Breast epithelium (tissue), 3 donors: Measurements from ENCODE around the gene GLRX2.

ENCODE experiments used
- CTCF ChIP-seq, 3 donors: fragments of 450-650 bp; IDR thresholded peaks; one replicate each; pipeline ENCODE4 v1.5.1; 2016 to 2017; ENCODE audit warnings: antibody characterized with exemption in 3 of 3, mild to moderate bottlenecking in 3 of 3, moderate library complexity in 3 of 3
- POLR2A ChIP-seq: fragments of 450-650 bp; IDR thresholded peaks from one replicate; pipeline ENCODE4 v1.6.1; 2016; ENCODE audit warnings: antibody characterized with exemption, mild to moderate bottlenecking, moderate library complexity
- POLR2AphosphoS5 ChIP-seq, 3 donors: sonication (generic); formaldehyde crosslinking; IDR thresholded peaks; one replicate each; pipeline ENCODE4 v1.6.1; 2017; ENCODE audit warnings: antibody characterized with exemption in 3 of 3

GRCh38 chr1:193113258-193113991 is 8.2 kb upstream of the GLRX2 start:
- TF ChIP-seq CTCF (IDR thresholded peaks at IDR 0.05) (no peak), POLR2AphosphoS5 (IDR thresholded peaks at IDR 0.05) (no peak), POLR2A (no peak)
